T-helper 22 cell (primary cell): ENCODE results near the gene CROCC.
A peak's percentile ranks its signal among the peaks of the same experiment; 100 is the strongest.

Source experiments
- DNase-seq: peaks from one replicate; pipeline ENCODE4 v3.0.0-alpha.2; 2020; ENCODE audit warnings: low read depth

Gene CROCC

DNA sequence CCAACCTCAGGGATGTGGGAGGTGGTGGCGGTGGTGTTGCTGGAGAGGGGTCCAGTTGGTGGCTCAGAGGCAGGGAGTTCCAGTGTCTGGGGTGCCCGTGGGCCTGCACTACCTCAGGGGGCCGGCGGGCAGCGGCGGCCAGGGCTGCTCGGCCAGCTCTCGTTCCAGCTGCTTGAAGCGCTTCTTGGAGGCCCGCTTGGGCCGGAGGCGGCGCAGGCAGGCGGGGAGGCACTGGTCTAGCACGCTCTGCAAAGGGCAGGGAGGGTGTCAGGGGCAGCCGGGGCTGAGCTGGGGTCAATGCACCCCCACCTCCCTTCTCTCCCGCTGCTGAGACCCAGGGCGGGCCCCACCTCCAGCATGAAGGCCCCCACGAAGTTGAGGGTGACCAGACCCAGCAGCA lies 64.4 kb downstream of the CROCC start:
- no peak for DNase-seq

DNA sequence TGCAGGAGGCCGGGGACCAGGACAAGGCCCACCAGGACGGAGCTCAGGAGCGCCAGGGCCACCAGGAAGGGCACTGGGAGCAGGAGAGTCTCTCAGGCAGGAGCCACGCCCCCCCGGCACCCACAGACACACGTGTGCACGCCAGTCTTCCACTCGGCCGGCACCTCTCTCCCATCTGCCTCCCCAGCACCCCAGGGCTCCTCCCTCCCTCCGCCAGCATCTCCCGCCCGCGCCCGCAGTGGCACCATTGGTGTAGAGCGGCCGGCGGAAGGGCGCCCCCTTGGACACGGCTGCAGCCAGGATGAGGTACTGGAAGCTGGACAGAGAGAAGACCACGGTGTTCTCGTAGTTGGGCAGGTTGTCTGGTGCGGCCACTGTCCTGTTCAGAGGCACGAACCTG lies 64.8 kb downstream of the CROCC start:
- no peak for DNase-seq

DNA sequence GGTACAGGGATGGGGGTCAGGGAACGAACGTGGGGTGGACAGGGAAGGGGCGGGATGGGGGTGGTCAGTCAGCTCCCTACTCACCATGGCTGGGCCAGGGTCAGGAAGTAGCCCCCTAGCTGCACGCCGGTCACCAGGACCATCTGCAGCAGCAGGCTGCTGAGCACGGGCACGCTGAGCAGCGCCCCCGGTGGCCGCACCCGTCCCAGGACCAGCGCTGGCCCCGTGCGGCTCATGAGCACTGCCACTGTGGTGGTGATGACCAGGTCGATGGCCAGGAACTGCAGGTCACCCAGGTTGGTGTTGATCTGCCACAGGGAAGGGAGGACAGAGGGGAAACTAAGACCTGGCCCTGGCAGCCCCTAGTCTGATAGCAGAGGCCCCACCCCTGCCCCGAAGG lies 65.2 kb downstream of the CROCC start:
- DNase-seq, result no peak

DNA sequence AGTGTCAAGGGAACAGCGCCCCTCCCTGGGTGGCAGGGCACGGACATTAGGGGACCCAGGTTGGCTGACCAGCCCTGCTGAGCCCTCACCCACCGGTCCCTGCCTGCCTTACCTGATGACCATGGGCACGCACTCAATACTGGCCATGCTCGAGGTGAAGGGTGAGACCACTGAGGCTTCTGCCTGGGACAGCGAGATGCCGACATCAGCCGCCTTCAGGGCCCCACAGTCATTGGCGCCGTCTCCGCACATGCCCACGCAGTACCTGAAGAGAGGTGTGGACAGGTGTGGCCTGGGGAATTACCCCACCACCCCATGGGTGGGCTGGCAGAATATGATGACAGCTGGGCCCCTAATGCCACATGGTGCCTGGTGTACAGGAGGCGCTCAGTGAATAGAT lies 66.5 kb downstream of the CROCC start:
- DNase-seq, result no peak

DNA sequence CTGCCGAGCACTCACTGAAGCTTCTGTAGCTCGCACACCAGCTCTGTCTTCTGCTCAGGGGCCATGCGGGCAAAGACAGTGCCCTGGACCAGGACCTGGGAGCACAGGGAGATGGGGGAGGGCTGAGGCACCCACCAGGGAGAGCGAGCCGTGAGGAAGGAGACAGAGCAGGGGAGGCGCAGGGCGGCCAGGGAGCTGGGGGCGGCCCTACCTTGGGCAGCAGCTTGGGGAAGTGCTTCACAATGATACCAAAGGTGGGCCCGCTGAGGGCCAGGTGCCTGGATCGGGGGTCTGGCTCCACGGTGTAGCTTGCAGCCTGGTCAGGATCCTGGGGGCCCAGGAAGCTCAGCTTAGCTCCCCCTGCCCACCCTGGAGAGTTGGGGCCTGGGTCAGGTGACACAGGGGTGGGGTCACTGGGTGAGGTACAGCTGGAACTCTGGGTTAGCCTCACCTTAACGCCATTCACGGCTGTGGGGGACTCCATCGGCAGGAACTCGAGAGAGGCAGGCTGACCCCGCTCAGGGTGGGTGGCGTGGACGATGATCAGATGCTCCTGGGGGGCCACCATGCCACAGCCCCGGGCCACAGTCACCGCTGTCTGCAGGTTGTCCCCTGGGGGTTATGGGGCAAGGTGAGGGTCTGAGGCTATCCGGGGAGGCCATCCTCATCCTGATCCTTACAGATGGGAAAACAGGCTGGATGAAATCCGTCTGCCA lies 68.1 kb downstream of the CROCC start:
- DNase-seq, result no peak

GRCh38 chr1:16991571-16991970 lies 69.8 kb downstream of the CROCC start:
- DNase-seq, result no peak

DNA sequence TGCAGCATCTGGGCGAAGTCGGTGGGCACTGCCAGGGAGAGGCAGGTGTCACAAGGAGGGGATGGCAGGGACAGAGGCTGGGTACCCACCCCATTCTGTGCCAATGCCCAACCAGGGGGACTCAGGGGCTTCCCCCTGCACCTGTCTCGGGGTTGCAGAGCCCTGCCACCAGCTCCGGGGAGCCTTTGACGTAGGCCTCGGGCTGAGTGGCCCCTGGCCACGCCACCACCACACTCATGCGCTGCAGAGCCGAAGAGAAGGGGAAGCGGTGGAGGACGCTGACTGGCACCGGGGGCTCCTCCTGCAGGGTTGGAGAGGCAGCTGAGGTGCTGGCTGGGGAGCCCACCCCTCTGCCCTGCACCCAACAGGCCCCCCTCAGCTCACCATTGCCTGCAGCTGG lies 70.4 kb downstream of the CROCC start:
- no peak for DNase-seq

GRCh38 chr1:16992675-16993074 lies 70.9 kb downstream of the CROCC start:
- no peak for DNase-seq

- no peak for DNase-seq
These were observed 71.8 kb downstream of the CROCC start for GRCh38 chr1:16993521-16994038.

DNA sequence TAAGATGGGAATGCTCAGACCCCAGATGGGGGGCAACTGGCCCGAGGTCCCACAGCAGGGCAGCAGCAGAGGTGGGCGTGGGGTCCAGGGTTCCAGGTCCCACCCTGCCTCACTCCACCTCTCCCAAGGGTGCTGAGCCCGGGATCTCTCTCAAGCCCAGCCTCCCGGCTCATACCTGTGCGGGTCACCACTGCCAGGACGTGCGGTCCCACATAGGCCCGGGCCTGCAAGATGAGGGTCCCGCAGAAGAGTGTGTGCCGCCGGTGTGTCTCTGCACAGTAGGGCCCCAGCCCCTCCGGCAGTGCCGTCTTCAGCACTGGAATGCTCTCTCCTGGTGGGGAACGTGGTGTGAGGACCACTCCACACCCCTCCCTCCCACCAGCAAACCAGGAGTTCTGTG lies 75.1 kb downstream of the CROCC start:
- no peak for DNase-seq

GRCh38 chr1:16998589-16998988 lies 76.9 kb downstream of the CROCC start:
- DNase-seq, result no peak

- no peak for DNase-seq
These were observed 78.1 kb downstream of the CROCC start for GRCh38 chr1:16999863-17000262.

DNA sequence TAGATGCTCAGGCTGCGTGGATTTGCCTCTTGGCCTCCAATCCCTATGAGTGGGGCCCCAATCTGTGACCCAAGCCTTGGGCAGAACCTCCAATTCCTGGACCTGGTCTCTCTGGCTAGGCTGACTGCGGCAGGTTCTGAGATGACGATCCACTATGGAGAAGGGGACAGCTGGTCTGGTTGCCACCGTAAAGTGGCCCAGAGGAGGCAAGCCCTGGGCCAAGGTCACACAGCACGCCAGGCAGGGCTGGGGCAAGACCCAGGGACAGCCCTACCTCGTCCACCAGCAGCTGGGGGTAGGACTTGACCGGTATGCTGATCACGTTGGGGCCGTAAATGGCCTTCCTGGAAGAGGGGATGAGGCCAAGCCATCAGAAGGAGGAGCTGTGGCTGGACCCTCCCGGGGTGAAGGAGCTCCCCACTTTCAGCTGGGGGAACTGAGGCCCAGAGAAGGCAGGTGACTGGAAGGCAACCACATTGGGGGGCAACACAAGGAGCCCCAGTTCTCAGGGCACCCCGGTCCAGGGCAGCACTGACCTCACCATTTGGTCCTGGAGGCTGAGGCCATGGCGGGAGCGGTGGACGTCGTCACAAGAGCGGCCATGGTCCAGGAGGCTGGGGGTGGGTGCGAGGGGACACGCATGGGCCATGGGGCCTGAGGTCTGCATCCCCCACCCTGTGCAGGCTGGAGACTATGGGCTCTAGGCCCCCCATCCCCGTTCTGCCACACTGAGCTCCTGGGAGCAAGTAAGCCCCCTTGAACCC lies 80.2 kb downstream of the CROCC start:
- DNase-seq, result no peak

DNA sequence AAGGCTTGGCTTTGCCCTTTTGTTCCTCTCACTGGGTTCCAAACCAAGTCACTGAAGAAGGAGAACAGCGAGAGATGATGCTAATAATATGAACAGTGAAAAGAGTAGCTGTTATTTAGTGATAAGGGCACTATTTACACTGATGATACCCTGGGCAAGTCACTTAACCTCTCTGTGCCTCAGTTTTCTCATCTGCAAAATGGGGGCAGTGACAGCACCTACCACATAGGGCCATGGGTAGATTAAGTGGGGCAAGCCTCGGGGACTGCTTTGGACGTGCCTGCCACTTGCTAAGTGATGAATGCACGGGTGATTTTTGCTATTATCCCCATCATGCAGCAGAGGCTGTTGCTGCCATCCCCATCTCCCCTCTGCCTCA lies 80.8 kb downstream of the CROCC start:
- no peak for DNase-seq

GRCh38 chr1:17004466-17005364 lies 83.0 kb downstream of the CROCC start:
- no peak for DNase-seq

GRCh38 chr1:17005365-17005740 lies 83.6 kb downstream of the CROCC start:
- DNase-seq, result no peak

DNA sequence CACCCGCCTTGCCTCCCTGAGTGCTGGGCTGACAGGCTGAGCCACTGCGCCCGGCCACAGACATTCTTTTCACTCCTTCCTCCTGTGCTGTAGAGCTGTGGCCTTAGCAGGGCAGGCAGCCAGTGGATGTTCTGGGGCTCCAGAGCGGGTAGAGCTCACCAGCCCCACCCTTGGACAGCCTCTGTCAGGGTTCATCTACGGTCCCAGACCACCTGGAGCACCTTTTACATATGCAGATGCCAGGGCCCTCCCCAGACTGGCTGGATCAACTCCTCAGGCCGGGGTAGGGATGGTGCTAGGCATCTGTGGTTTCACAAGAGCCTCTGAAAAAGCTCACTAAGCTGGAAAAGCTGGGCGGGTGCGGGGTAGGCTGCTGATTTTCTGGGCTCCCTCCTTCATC lies 85.4 kb downstream of the CROCC start:
- no peak for DNase-seq

DNA sequence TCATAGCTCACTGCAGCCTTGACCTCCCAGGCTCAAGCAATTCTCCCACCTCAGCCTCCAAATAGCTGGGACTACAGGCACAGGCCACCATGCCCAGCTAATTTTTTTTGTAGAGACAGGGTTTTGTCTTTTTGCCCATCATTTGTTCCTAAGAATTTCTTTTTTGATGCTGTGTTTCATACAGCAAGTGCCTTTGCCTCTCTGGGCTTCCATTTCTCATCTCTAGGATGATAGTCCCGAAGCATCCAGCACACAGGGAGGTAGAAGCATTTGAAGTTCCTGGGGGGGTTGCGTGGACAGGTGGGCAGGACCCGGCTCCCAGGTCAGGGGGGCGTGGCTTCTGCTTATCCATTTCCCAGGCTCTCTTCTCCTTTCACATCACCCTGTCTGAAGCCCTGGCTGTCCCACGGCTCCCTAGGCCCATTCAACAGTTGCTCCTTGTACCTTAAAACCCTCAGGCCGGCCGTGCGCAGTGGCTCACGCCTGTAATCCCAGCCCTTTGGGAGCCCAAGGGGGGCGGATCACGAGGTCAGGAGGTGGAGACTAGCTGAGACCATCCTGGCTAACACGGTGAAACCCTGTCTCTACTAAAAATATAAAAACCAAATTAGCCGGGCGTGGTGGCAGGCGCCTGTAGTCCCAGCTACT lies 86.6 kb downstream of the CROCC start:
- DNase-seq, result no peak

- no peak for DNase-seq
These were observed 88.0 kb downstream of the CROCC start for GRCh38 chr1:17009706-17010105.

GRCh38 chr1:17011092-17011438 lies 89.3 kb downstream of the CROCC start:
- DNase-seq, result no peak

DNA sequence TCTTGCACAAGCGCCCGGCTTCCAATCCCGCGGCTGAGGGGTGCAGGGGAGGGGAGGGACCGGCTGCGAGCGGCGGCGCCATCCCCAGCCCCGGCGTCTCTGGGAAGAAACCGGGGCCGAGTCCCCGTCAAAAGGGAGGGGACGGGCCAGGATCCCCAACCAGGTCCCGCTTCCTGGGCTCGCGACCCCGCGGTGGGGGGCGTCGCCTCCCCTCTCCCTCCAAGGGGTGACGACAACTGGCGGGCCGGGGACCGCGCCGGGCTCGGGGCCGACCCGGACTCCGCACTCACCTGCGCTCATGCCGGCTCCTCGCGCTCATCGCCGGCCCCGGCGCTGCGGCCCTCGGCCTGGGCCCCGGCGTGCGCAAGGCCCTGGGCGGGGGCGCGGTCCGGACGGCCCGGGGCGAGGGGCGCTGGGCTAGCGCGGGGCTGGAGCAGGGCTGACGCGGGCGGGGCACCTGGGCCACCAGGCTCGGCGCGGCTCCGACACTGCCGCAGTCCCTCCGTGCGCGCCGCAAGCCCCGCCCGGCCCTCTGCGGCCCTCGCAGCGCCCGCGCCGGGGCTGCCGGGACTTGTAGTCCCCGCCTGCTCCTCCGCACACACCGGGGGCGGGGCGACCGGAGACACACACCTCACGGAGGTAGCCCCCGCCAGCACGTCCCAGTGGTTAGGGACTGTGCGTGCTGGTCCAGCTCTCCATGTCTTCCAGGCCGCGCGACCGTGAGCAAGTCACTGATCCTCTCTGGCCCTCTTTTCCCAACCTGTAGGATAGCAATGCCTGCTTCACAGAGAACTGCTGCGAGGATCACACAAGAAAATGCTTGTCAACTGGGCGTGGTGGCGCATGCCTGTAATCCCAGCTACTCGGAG lies 89.9 kb downstream of the CROCC start, which contains the start of gene ATP13A2:
Gene ATP13A2, minus strand, starts transcription at position 490 of the 869 bp plus-strand sequence. Its CDS starts 190 bp downstream, at position 300.
- peak; percentile 76 for DNase-seq
